ENCODE data around the gene PDE12. TPM values are rescaled to one million over a fixed set of nuclear protein-coding genes. Genes with fewer than 3 reads are reported as not detected.

PDE12 gene
- total and polyA plus RNA-seq, 2 of the 13 experiments (the other 11 are each of a cell fraction or from before 2014, with no cell fraction given) = 9.0 to 17.8 TPM

DNA sequence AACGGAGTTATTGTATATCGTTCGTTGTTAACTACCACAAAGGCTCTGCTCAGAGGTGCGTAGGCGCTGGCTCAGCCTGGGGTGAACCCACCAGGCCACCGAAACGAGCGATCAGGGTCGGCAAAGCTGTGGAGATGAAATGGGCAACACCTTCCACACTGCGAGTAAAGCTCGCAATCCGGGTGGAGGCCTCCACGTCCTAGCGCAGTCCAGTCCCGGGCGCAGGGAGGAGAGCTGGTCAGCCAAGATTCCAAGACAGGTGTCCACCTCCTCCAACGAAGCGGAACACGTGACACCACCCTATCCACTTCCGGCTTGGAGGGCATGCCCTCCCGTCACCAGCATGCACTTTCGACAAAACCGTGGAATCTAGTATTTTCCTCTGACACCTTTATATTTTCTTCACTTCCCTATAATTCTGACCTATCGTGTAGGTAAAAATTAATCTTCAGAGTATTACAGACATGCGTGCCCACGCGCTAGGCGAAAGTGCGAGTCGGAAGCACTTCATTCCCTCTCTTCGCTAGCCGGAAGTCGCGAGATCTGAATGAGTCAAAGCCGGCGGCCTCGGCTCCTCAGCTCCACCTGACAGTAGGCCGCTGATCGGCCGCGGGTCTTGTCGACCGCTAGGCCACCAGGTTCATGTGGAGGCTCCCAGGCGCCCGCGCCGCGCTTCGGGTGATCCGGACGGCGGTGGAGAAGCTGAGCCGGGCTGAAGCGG, at the start of gene PDE12 (continued):
- no peak for TF ChIP-seq RFX3 (CRISPR knock-in tag; IDR thresholded peaks at IDR 0.05)
- no peak for TF ChIP-seq CBX2 (IDR thresholded peaks at IDR 0.05; ENCODE audit: low read depth, low read length)
- no peak for TF ChIP-seq CBX2 (CRISPR knock-in tag; IDR thresholded peaks at IDR 0.05; ENCODE audit: low read depth)
- TF ChIP-seq ZMYM4 (CRISPR knock-in tag; IDR thresholded peaks at IDR 0.05) = peak; percentile 90
- peak; percentile 89 for TF ChIP-seq ZNF781 (CRISPR knock-in tag; IDR thresholded peaks at IDR 0.05; ENCODE audit: borderline replicate concordance, not compliant biosample characterization)
- TF ChIP-seq ZSCAN25 (CRISPR knock-in tag; IDR thresholded peaks at IDR 0.05) = no peak; the same call in 1 of the 2 replicates
- TF ChIP-seq ZNF609 (CRISPR knock-in tag; IDR thresholded peaks at IDR 0.05; ENCODE audit: borderline replicate concordance) = peak; percentile 40
- peak; percentile 90 for TF ChIP-seq KDM2A (CRISPR knock-in tag; IDR thresholded peaks at IDR 0.05; ENCODE audit: borderline replicate concordance, low read depth)
- TF ChIP-seq SUZ12 (IDR thresholded peaks at IDR 0.05; ENCODE audit: low read depth, low read length) = no peak
- TF ChIP-seq KDM5B (CRISPR knock-in tag; IDR thresholded peaks at IDR 0.05; ENCODE audit: borderline replicate concordance) = peak; percentile 74; the same call in 1 of the 2 replicates
- TF ChIP-seq MED13 (CRISPR knock-in tag; IDR thresholded peaks at IDR 0.05) = no peak; the same call in 1 of the 2 replicates
- no peak for TF ChIP-seq FOXM1 (CRISPR knock-in tag; IDR thresholded peaks at IDR 0.05)
- no peak for TF ChIP-seq PRPF4 (IDR thresholded peaks at IDR 0.05; ENCODE audit: low read depth, low read length, poor library complexity, severe bottlenecking)
- TF ChIP-seq, protein P1, sequence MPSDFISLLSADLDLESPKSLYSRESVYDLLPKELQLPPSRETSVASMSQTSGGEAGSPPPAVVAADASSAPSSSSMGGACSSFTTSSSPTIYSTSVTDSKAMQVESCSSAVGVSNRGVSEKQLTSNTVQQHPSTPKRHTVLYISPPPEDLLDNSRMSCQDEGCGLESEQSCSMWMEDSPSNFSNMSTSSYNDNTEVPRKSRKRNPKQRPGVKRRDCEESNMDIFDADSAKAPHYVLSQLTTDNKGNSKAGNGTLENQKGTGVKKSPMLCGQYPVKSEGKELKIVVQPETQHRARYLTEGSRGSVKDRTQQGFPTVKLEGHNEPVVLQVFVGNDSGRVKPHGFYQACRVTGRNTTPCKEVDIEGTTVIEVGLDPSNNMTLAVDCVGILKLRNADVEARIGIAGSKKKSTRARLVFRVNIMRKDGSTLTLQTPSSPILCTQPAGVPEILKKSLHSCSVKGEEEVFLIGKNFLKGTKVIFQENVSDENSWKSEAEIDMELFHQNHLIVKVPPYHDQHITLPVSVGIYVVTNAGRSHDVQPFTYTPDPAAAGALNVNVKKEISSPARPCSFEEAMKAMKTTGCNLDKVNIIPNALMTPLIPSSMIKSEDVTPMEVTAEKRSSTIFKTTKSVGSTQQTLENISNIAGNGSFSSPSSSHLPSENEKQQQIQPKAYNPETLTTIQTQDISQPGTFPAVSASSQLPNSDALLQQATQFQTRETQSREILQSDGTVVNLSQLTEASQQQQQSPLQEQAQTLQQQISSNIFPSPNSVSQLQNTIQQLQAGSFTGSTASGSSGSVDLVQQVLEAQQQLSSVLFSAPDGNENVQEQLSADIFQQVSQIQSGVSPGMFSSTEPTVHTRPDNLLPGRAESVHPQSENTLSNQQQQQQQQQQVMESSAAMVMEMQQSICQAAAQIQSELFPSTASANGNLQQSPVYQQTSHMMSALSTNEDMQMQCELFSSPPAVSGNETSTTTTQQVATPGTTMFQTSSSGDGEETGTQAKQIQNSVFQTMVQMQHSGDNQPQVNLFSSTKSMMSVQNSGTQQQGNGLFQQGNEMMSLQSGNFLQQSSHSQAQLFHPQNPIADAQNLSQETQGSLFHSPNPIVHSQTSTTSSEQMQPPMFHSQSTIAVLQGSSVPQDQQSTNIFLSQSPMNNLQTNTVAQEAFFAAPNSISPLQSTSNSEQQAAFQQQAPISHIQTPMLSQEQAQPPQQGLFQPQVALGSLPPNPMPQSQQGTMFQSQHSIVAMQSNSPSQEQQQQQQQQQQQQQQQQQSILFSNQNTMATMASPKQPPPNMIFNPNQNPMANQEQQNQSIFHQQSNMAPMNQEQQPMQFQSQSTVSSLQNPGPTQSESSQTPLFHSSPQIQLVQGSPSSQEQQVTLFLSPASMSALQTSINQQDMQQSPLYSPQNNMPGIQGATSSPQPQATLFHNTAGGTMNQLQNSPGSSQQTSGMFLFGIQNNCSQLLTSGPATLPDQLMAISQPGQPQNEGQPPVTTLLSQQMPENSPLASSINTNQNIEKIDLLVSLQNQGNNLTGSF (CRISPR knock-in tag; IDR thresholded peaks at IDR 0.05) = no peak; the same call in 1 of the 2 replicates
- TF ChIP-seq MLX (CRISPR knock-in tag; IDR thresholded peaks at IDR 0.05) = peak; percentile 83; the same call in 1 of the 2 replicates

All from HepG2 (cell line).